ENCODE data around the gene TMEM107.

DNA sequence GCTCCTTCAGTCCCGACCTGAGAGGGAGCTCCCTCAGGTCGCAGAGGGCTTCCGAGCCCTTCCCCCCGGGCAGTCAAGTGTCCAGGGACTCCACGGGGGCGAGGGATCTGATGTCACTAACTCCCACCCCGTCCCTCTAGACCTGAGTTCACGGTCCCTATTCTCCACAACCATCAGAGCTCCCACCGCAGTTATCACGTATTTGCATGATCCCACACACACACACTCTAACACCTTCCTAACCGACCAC lies 20.3 kb downstream of the TMEM107 start:
- TF ChIP-seq, protein P1, sequence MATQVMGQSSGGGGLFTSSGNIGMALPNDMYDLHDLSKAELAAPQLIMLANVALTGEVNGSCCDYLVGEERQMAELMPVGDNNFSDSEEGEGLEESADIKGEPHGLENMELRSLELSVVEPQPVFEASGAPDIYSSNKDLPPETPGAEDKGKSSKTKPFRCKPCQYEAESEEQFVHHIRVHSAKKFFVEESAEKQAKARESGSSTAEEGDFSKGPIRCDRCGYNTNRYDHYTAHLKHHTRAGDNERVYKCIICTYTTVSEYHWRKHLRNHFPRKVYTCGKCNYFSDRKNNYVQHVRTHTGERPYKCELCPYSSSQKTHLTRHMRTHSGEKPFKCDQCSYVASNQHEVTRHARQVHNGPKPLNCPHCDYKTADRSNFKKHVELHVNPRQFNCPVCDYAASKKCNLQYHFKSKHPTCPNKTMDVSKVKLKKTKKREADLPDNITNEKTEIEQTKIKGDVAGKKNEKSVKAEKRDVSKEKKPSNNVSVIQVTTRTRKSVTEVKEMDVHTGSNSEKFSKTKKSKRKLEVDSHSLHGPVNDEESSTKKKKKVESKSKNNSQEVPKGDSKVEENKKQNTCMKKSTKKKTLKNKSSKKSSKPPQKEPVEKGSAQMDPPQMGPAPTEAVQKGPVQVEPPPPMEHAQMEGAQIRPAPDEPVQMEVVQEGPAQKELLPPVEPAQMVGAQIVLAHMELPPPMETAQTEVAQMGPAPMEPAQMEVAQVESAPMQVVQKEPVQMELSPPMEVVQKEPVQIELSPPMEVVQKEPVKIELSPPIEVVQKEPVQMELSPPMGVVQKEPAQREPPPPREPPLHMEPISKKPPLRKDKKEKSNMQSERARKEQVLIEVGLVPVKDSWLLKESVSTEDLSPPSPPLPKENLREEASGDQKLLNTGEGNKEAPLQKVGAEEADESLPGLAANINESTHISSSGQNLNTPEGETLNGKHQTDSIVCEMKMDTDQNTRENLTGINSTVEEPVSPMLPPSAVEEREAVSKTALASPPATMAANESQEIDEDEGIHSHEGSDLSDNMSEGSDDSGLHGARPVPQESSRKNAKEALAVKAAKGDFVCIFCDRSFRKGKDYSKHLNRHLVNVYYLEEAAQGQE (IDR thresholded peaks at IDR 0.05; ENCODE audit: low read depth, low read length), result no peak
- no peak for TF ChIP-seq NBN (IDR thresholded peaks at IDR 0.05)
- 0 out of 2 replicates have a peak, but pooled peaks have one; percentile 75 for TF ChIP-seq BACH1 (IDR thresholded peaks at IDR 0.05; ENCODE audit: borderline replicate concordance)
- no peak for TF ChIP-seq KDM1A (IDR thresholded peaks at IDR 0.05; ENCODE audit: borderline replicate concordance)
- TF ChIP-seq HDAC2 (IDR thresholded peaks at IDR 0.05), result no peak
- TF ChIP-seq, protein P2, sequence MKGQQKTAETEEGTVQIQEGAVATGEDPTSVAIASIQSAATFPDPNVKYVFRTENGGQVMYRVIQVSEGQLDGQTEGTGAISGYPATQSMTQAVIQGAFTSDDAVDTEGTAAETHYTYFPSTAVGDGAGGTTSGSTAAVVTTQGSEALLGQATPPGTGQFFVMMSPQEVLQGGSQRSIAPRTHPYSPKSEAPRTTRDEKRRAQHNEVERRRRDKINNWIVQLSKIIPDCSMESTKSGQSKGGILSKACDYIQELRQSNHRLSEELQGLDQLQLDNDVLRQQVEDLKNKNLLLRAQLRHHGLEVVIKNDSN (IDR thresholded peaks at IDR 0.05; ENCODE audit: borderline replicate concordance, extremely low read length, insufficient read depth, low read depth, low read length), result no peak
